Omental fat pad (tissue), 4 donors: ENCODE measurements around the gene IMPDH2. TPM values are rescaled to one million over a fixed set of nuclear protein-coding genes. Genes with fewer than 3 reads are reported as not detected.

Source experiments
- ATAC-seq: fragments of 150-250 bp; one replicate; pipeline ENCODE4 v1.9.1; 2016; ENCODE audit warnings: mild to moderate bottlenecking, moderate library complexity; ENCODE audit not compliant: low FRiP score
- DNase-seq: peaks from one replicate; pipeline ENCODE4 v3.0.0-alpha.2; 2019; ENCODE audit warnings: low spot score
- CTCF ChIP-seq, 3 donors: fragments of 450-650 bp; IDR thresholded peaks; one replicate each; pipeline ENCODE4 v1.5.1; 2016 to 2017; ENCODE audit warnings: antibody characterized with exemption in 3 of 3, mild to moderate bottlenecking in 3 of 3, moderate library complexity in 2 of 3
- total RNA-seq, 4 donors: library from RNA; depleted of rRNA; stranded (reverse); fragments of >200 nt; gene quantifications; one replicate each; pipeline ENCODE4 v1.1.0, GENCODE V29; 2016

IMPDH2 gene
- total RNA-seq, 4 donors from 2014 or later = 125 to 149 (median 138) TPM

DNA sequence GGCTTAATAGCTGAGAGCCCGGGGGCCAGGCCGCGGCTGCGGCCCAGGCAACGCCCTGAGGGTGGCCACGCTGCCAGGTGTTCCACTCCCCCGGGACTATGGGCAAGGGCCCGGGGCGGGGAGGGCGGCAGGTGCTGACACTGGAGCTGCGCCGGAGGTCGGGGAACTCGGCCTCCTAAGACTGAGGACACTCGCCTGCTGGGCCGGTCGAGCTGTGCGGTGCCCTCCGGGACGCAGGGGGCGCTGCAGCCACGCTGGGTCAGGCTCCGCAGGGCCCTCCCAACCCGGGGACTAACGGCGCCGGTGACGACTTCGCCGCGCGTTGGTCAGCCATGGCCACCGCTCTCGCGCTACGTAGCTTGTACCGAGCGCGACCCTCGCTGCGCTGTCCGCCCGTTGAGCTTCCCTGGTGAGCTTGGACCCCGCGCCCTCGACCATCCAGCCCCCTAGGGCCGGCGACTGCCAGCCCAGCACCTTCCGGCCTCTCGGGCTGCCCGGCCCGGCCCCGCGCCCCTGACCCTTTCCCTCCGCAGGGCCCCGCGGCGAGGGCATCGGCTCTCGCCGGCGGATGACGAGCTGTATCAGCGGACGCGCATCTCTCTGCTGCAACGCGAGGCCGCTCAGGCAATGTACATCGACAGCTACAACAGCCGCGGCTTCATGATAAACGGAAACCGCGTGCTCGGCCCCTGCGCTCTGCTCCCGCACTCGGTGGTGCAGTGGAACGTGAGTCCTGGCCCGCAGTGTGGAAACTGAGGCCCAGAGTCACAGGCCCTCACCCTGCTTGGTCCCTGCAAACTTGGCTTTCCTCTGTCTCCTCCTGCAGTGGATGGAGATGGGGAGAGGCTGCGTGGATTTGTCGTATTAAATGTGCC, 7.1 kb downstream of the IMPDH2 start, which contains the start of gene NDUFAF3:
TSS of gene NDUFAF3 (plus strand) at position 309 of the 875 bp plus-strand sequence. CDS start at position 333, 24 bp downstream.
- peak in 2 of 3 donors; percentile 62 to 93 for TF ChIP-seq CTCF (IDR thresholded peaks at IDR 0.05)
- DNase-seq (peak; percentile 76), ATAC-seq (peak; percentile 90)

DNA sequence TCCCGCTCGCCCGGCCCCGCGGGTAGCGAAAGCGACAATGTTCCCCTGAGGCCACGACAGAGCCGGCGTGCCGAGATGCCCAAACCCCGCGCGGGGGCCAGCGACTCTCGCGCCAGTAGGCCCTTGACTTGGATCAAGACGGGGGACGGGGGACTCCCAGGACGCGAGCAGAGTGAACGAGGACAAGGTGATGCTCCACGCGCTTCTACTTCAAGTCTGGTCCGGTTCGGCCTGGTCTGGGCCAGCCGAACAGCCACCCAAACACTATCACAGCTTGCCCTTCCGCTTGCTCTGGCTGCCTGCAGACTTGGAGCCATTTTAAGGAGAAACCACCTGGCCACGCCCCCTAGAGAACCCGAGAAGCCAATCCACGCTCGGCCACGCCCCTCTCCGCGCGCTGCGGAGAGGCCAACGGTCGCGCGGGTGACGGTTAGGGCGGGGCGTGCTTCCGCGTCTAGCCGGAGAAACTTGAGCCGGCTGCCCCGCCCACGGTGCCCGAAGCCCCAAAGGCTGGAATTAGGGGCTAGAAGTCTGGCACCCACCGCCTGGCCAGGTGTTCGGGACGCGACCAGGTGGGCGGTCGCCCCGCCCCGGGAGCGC, 7.9 kb downstream of the IMPDH2 start:
- DNase-seq (peak; percentile 98), ATAC-seq (peak; percentile 86)
- no peak for TF ChIP-seq CTCF (IDR thresholded peaks at IDR 0.05)

- DNase-seq = no peak
- no peak for ATAC-seq
- TF ChIP-seq CTCF (IDR thresholded peaks at IDR 0.05) = no peak
These were observed 8.6 kb downstream of the IMPDH2 start for GRCh38 chr3:49020330-49021212.

GRCh38 chr3:49019941-49020329, 9.3 kb downstream of the IMPDH2 start:
- no peak for DNase-seq
- no peak for TF ChIP-seq CTCF (IDR thresholded peaks at IDR 0.05)
- no peak for ATAC-seq

- DNase-seq (no peak), ATAC-seq (no peak)
- TF ChIP-seq CTCF (IDR thresholded peaks at IDR 0.05) = no peak
These were observed 10.5 kb downstream of the IMPDH2 start for GRCh38 chr3:49018707-49019006.

GRCh38 chr3:49017971-49018706, 11.1 kb downstream of the IMPDH2 start, which contains the start of gene DALRD3:
TSS of gene DALRD3 (minus strand) at chr3:49018580. CDS start at chr3:49018564, 16 bp downstream.
- peak; percentile 47 for DNase-seq
- no peak for TF ChIP-seq CTCF (IDR thresholded peaks at IDR 0.05)
- ATAC-seq = peak; percentile 12
